ENCODE data around the gene CA6.
A peak's percentile ranks its signal among the peaks of the same experiment; 100 is the strongest.
"Not testable (repeated sequence)": the region's sequence is repeated elsewhere in the genome, so short reads cannot be mapped to it uniquely, and the experiment has no call there.

CA6 gene

GRCh38 chr1:8945568-8945967 lies at the start of gene CA6:
CA6 (plus strand) TSS chr1:8945868; CDS start chr1:8945887, 19 bp downstream.
- DNase-seq, result no peak

- DNase-seq, result not testable (repeated sequence)
Measured at GRCh38 chr1:8896775-8897174, 48.9 kb upstream of the CA6 start.

GRCh38 chr1:8897505-8897904 lies 48.2 kb upstream of the CA6 start:
- not testable (repeated sequence) for DNase-seq

- DNase-seq, result not testable (repeated sequence)
Measured at GRCh38 chr1:8898418-8898817, 47.2 kb upstream of the CA6 start.

GRCh38 chr1:8899046-8899445 lies 46.6 kb upstream of the CA6 start:
- no peak for DNase-seq

- not testable (repeated sequence) for DNase-seq
Measured at GRCh38 chr1:8900684-8901083, 45.0 kb upstream of the CA6 start.

GRCh38 chr1:8902765-8903164 lies 42.9 kb upstream of the CA6 start:
- DNase-seq, result peak; percentile 96

- DNase-seq, result peak; percentile 53
Measured at GRCh38 chr1:8903410-8903809, 42.3 kb upstream of the CA6 start.

- DNase-seq, result peak; percentile 98
Measured at GRCh38 chr1:8903908-8904650, 41.6 kb upstream of the CA6 start.

GRCh38 chr1:8905582-8906191 lies 40.0 kb upstream of the CA6 start:
- DNase-seq, result peak; percentile 5

- DNase-seq, result no peak
Measured at GRCh38 chr1:8908388-8909151, 37.1 kb upstream of the CA6 start.

GRCh38 chr1:8910331-8910730 lies 35.3 kb upstream of the CA6 start:
- DNase-seq, result peak; percentile 5

GRCh38 chr1:8910914-8911313 lies 34.8 kb upstream of the CA6 start:
- no peak for DNase-seq

GRCh38 chr1:8911416-8912309 lies 34.0 kb upstream of the CA6 start:
- DNase-seq, result no peak

GRCh38 chr1:8913457-8913856 lies 32.2 kb upstream of the CA6 start:
- no peak for DNase-seq

- no peak for DNase-seq
Measured at GRCh38 chr1:8914466-8914865, 31.2 kb upstream of the CA6 start.

- no peak for DNase-seq
Measured at GRCh38 chr1:8915446-8915845, 30.2 kb upstream of the CA6 start.

GRCh38 chr1:8917536-8917935 lies 28.1 kb upstream of the CA6 start:
- not testable (repeated sequence) for DNase-seq

- DNase-seq, result no peak
Measured at GRCh38 chr1:8922962-8923361, 22.7 kb upstream of the CA6 start.

GRCh38 chr1:8925406-8925805 lies 20.3 kb upstream of the CA6 start:
- DNase-seq, result no peak

GRCh38 chr1:8925960-8926359 lies 19.7 kb upstream of the CA6 start:
- DNase-seq, result no peak
